SK-N-SH (cell line): Measurements from ENCODE around the gene MCC. TPM values are rescaled to one million over a fixed set of nuclear protein-coding genes. Genes with fewer than 3 reads are reported as not detected.

Source experiments
- CTCF ChIA-PET: fragments of 300-600, 350-600 bp; formaldehyde crosslinking; extraction: SDS; loops from one replicate; lab custom pipeline; 2021; lab: Yijun Ruan, JAX
- POLR2A ChIA-PET: fragments of 350-600 bp; sonication (Branson Sonifier 250); formaldehyde crosslinking; extraction: SDS; loops from one replicate; lab custom pipeline; 2020; ENCODE audit warnings: antibody characterized with exemption, inconsistent platforms; lab: Yijun Ruan, JAX
- DNase-seq: peaks from one replicate; pipeline ENCODE4 v3.0.0; 2012
- H2AFZ ChIP-seq: fragments of 200-600 bp; sonication (generic); 2 replicates; pipeline ENCODE4 v1.8.1; 2016; ENCODE audit warnings: antibody characterized with exemption, mild to moderate bottlenecking, low read depth
- H3F3A ChIP-seq: fragments of 200-600 bp; sonication (generic); replicated peaks from 2 replicates; pipeline ENCODE3; 2016; ENCODE audit warnings: antibody characterized with exemption, mild to moderate bottlenecking; ENCODE audit not compliant: insufficient read depth
- H3K27ac ChIP-seq, 2 experiments: fragments of 200-500 bp in 1 of 2; fragments of 200-600 bp in 1 of 2; sonication (Bioruptor generic) in 1 of 2; sonication (generic), shearing (Covaris generic) in 1 of 2; 2 replicates each; pipeline versions ENCODE4 v1.5.1 to v1.6.1; 2014 to 2016; ENCODE audit warnings: low read depth in 2 of 2, inconsistent platforms in 1 of 2, low read length in 1 of 2, mild to moderate bottlenecking in 1 of 2, mixed read lengths in 1 of 2
- H3K27me3 ChIP-seq: fragments of 200-600 bp; sonication (generic), shearing (Covaris generic); 2 replicates; pipeline ENCODE4 v1.6.1; 2016; ENCODE audit warnings: mixed run types; ENCODE audit not compliant: insufficient read depth
- H3K36me3 ChIP-seq, 2 experiments: fragments of 200-500 bp in 1 of 2; fragments of 200-600 bp in 1 of 2; sonication (Bioruptor generic) in 1 of 2; sonication (generic) in 1 of 2; replicated peaks in 1 of 2; 2 replicates each; pipeline versions ENCODE3 to v1.5.1; 2014 to 2016; ENCODE audit warnings: low read length in 1 of 2, mild to moderate bottlenecking in 1 of 2; ENCODE audit not compliant: insufficient read depth in 2 of 2, control insufficient read depth in 1 of 2
- H3K4me1 ChIP-seq, 2 experiments: fragments of 200-500 bp in 1 of 2; fragments of 200-600 bp in 1 of 2; sonication (Bioruptor generic) in 1 of 2; sonication (generic), shearing (Covaris generic) in 1 of 2; 2 replicates each; pipeline versions ENCODE4 v1.5.1 to v1.6.1; 2014 to 2016; ENCODE audit warnings: low read depth in 1 of 2, low read length in 1 of 2, mixed run types in 1 of 2; ENCODE audit not compliant: insufficient read depth in 2 of 2, control insufficient read depth in 1 of 2
- H3K4me2 ChIP-seq: fragments of 200-600 bp; sonication (generic), shearing (Covaris generic); 2 replicates; pipeline ENCODE4 v1.6.1; 2017; ENCODE audit warnings: mixed run types
- H3K4me3 ChIP-seq, 2 experiments: fragments of 200-500 bp in 1 of 2; fragments of 200-600 bp in 1 of 2; sonication (Bioruptor generic) in 1 of 2; sonication (generic), shearing (Covaris generic) in 1 of 2; 2 replicates each; pipeline versions ENCODE4 v1.5.1 to v1.8.1; 2014 to 2016; ENCODE audit warnings: low read depth in 2 of 2, inconsistent platforms in 1 of 2, low read length in 1 of 2, mild to moderate bottlenecking in 1 of 2, mixed read lengths in 1 of 2, moderate library complexity in 1 of 2
- H3K79me2 ChIP-seq: fragments of 200-600 bp; sonication (generic); 2 replicates; pipeline ENCODE4 v1.8.1; 2017; ENCODE audit warnings: mild to moderate bottlenecking; ENCODE audit not compliant: insufficient read depth
- H3K9ac ChIP-seq: fragments of 200-600 bp; sonication (generic); 2 replicates; pipeline ENCODE4 v1.6.1; 2017; ENCODE audit warnings: mixed run types
- H3K9me2 ChIP-seq: fragments of 200-600 bp; sonication (generic); 2 replicates; pipeline ENCODE4 v1.6.1; 2017; ENCODE audit warnings: mixed run types
- H3K9me3 ChIP-seq: fragments of 200-600 bp; sonication (generic); 2 replicates; pipeline ENCODE4 v1.6.1; 2017; ENCODE audit warnings: mixed run types, mild to moderate bottlenecking, moderate library complexity
- H4K20me1 ChIP-seq: fragments of 200-600 bp; sonication (generic); 2 replicates; pipeline ENCODE4 v1.6.1; 2017; ENCODE audit warnings: mild to moderate bottlenecking, mixed run types; ENCODE audit not compliant: insufficient read depth
- CHD2 ChIP-seq: fragments of 150-350 bp; IDR thresholded peaks from 2 replicates; pipeline ENCODE4 v1.6.1; 2018; ENCODE audit warnings: low read length; ENCODE audit not compliant: partially characterized antibody
- ELF1 ChIP-seq: IDR thresholded peaks from 2 replicates; pipeline ENCODE4 v1.4.0; 2012
- EZH2phosphoT487 ChIP-seq: fragments of 200-600 bp; sonication (generic); IDR thresholded peaks from 2 replicates; pipeline ENCODE4 v1.6.1; 2017; ENCODE audit warnings: low read depth, mixed run types, mild to moderate bottlenecking, antibody characterized with exemption, moderate library complexity, borderline replicate concordance
- GABPA ChIP-seq: IDR thresholded peaks from 2 replicates; pipeline ENCODE4 v1.4.0; 2012; ENCODE audit warnings: low read depth, mild to moderate bottlenecking
- GATA2 ChIP-seq: sonication (generic); formaldehyde crosslinking; IDR thresholded peaks from 2 replicates; pipeline ENCODE4 v1.5.0; 2020; ENCODE audit warnings: mild to moderate bottlenecking, missing genetic modification reagents
- JUND ChIP-seq: IDR thresholded peaks from 2 replicates; pipeline ENCODE4 v1.4.0; 2012
- MAX ChIP-seq: IDR thresholded peaks from 2 replicates; pipeline ENCODE4 v1.4.0; 2012; ENCODE audit warnings: low read depth
- POLR2AphosphoS5 ChIP-seq: IDR thresholded peaks from 2 replicates; pipeline ENCODE4 v1.6.1; 2012; ENCODE audit warnings: low read depth, low read length
- RAD21 ChIP-seq: IDR thresholded peaks from 2 replicates; pipeline ENCODE4 v1.6.1; 2012; ENCODE audit warnings: mild to moderate bottlenecking, low read length
- RCOR1 ChIP-seq: fragments of 150-350 bp; IDR thresholded peaks from 2 replicates; pipeline ENCODE4 v1.6.1; 2017; ENCODE audit warnings: antibody characterized with exemption, low read length
- SIN3A ChIP-seq: IDR thresholded peaks from 2 replicates; pipeline ENCODE4 v1.6.1; 2012; ENCODE audit warnings: low read depth, mild to moderate bottlenecking, low read length, moderate library complexity, borderline replicate concordance
- SMC3 ChIP-seq: IDR thresholded peaks from 2 replicates; pipeline ENCODE4 v1.6.1; 2012; ENCODE audit warnings: low read depth, low read length, improper control_type of control experiment
- TAF1 ChIP-seq: IDR thresholded peaks from 2 replicates; pipeline ENCODE4 v1.6.1; 2012; ENCODE audit warnings: low read depth, mild to moderate bottlenecking, low read length, moderate library complexity, borderline replicate concordance
- TEAD4 ChIP-seq: IDR thresholded peaks from 2 replicates; pipeline ENCODE4 v1.4.0; 2012; ENCODE audit warnings: mild to moderate bottlenecking, borderline replicate concordance; ENCODE audit not compliant: insufficient read depth
- YY1 ChIP-seq: IDR thresholded peaks from 2 replicates; pipeline ENCODE4 v1.4.0; 2012; ENCODE audit warnings: low read depth, mild to moderate bottlenecking
- ZBTB33 ChIP-seq: IDR thresholded peaks from 2 replicates; pipeline ENCODE4 v1.4.0; 2012; ENCODE audit warnings: low read depth, borderline replicate concordance
- WGBS: methylation state at CpG from one replicate; pipeline ENCODE4 v1.1.6; 2017; ENCODE audit warnings: low lambda C conversion rate; 5-methylcytosine and 5-hydroxymethylcytosine counted together
- polyA plus RNA-seq, 3 experiments: library from polyadenylated mRNA; depleted of rRNA; stranded (reverse); fragments of >200 nt; gene quantifications; 2 replicates each; pipeline ENCODE4 v1.2.3, GENCODE V29; 2012

The MCC gene
- polyA plus RNA-seq, 1 of the 3 experiments (the other 2 are of a cell fraction) = 3.6 TPM

GRCh38 chr5:113223831-113224604 is 264.2 kb downstream of the MCC start (continued):
- TF ChIP-seq YY1 = no peak
- no peak for TF ChIP-seq EZH2phosphoT487
- no peak for TF ChIP-seq SMC3
- TF ChIP-seq ELF1 = no peak
- no peak for TF ChIP-seq CHD2

GRCh38 chr5:113223315-113223714 is 264.9 kb downstream of the MCC start:
- no peaks in the 10 kb centered on the region for H3K36me3 ChIP-seq
- no peak for DNase-seq
- no peaks in the 10 kb centered on the region for H3F3A ChIP-seq
- no peak for TF ChIP-seq GABPA
- no peak for TF ChIP-seq ZBTB33
- no peak for TF ChIP-seq TEAD4
- no peak for TF ChIP-seq SIN3A
- no peak for TF ChIP-seq POLR2AphosphoS5
- TF ChIP-seq TAF1 = no peak
- TF ChIP-seq MAX = no peak
- no peak for TF ChIP-seq SMC3
- TF ChIP-seq GATA2 (CRISPR knock-in tag) = no peak
- TF ChIP-seq RCOR1 = no peak
- no peak for TF ChIP-seq JUND
- no peak for TF ChIP-seq RAD21
- TF ChIP-seq EZH2phosphoT487 = no peak
- H3K27ac ChIP-seq = no peak overlapping the region
- CTCF ChIA-PET = no interaction called here
- no peaks in the 10 kb centered on the region for H3K9me2 ChIP-seq
- no peak overlapping the region for H3K9ac ChIP-seq
- H3K4me3 ChIP-seq = no peak overlapping the region
- no peak overlapping the region for H3K4me2 ChIP-seq
- POLR2A ChIA-PET = no interaction called here
- H3K4me1 ChIP-seq = peaks cover 0 to 13% of the 10 kb centered on the region in 2 experiments; a peak in 2 of 4 replicates
- no peaks in the 10 kb centered on the region for H4K20me1 ChIP-seq
- no peaks in the 10 kb centered on the region for H3K9me3 ChIP-seq
- H3K27me3 ChIP-seq = no peaks in the 10 kb centered on the region
- no peaks in the 10 kb centered on the region for H3K79me2 ChIP-seq
- no peak overlapping the region for H2AFZ ChIP-seq
- 52% methylated on average over 3 of the region's 3 CpGs for WGBS
